K562 (cell line): ENCODE measurements around the gene ANXA7. TPM values are rescaled to one million over a fixed set of nuclear protein-coding genes. Genes with fewer than 3 reads are reported as not detected.

Source experiments
- AFF1 ChIP-seq, 2 experiments: fragments of 450-650 bp; IDR thresholded peaks; 2 replicates each; pipeline ENCODE4 v1.6.1; 2018; ENCODE audit warnings: mild to moderate bottlenecking in 2 of 2, low read depth in 1 of 2; ENCODE audit not compliant: partially characterized antibody in 2 of 2
- C11orf30 ChIP-seq: fragments of 450-650 bp; IDR thresholded peaks from 2 replicates; pipeline ENCODE4 v1.6.1; 2016; ENCODE audit warnings: low read depth, mild to moderate bottlenecking
- E2F5 ChIP-seq: sonication (generic); formaldehyde crosslinking; IDR thresholded peaks from 2 replicates; pipeline ENCODE4 v1.8.0; 2022; ENCODE audit warnings: mild to moderate bottlenecking, missing genetic modification reagents
- EHMT2 ChIP-seq: fragments of 450-650 bp; IDR thresholded peaks from 2 replicates; pipeline ENCODE4 v1.6.1; 2018; ENCODE audit warnings: antibody characterized with exemption
- ELF2 ChIP-seq: fragments of 250-450 bp; sonication (Bioruptor Pico); IDR thresholded peaks from 2 replicates; pipeline ENCODE4 v1.5.0; 2021; ENCODE audit warnings: mild to moderate bottlenecking
- MAZ ChIP-seq, 2 experiments: fragments of 450-650 bp in 1 of 2; sonication (generic) in 1 of 2; formaldehyde crosslinking; IDR thresholded peaks in 1 of 2; conservative IDR thresholded peaks in 1 of 2; 2 replicates each; pipeline versions ENCODE4 v1.4.0 to v1.5.0; 2020; ENCODE audit warnings: mild to moderate bottlenecking in 1 of 2, missing genetic modification reagents in 1 of 2
- MECOM ChIP-seq: fragments of 250-450 bp; sonication (Bioruptor Pico); IDR thresholded peaks from 2 replicates; pipeline ENCODE4 v1.8.0; 2022; ENCODE audit warnings: inconsistent platforms
- MIER1 ChIP-seq: fragments of 450-650 bp; IDR thresholded peaks from 2 replicates; pipeline ENCODE4 v1.6.1; 2016; ENCODE audit warnings: antibody characterized with exemption, mild to moderate bottlenecking, low read depth
- REST ChIP-seq, 2 experiments: fragments of 450-650 bp; formaldehyde crosslinking in 1 of 2; IDR thresholded peaks; 2 replicates each; pipeline versions ENCODE4 v1.4.0 to v1.6.1; 2014 to 2020; ENCODE audit warnings: mild to moderate bottlenecking in 2 of 2, borderline replicate concordance in 1 of 2, low read depth in 1 of 2
- ZBTB8A ChIP-seq: fragments of 450-650 bp; IDR thresholded peaks from 2 replicates; pipeline ENCODE4 v1.6.1; 2018; ENCODE audit warnings: mild to moderate bottlenecking, moderate library complexity; ENCODE audit not compliant: partially characterized antibody
- ZNF316 ChIP-seq: fragments of 450-650 bp; IDR thresholded peaks from 2 replicates; pipeline ENCODE4 v1.6.1; 2016
- polyA plus RNA-seq, 8 experiments: library from polyadenylated mRNA; depleted of rRNA in 4 of 8; stranded (reverse) in 5 of 8; unstranded in 3 of 8; fragments of >200 nt; fragmentation: Nextera tagmentation in 2 of 8; fragmentation: Illumina TruSeq in 1 of 8; extraction: Ambion mirVana in 2 of 8; extraction: Trizol in 1 of 8; gene quantifications; 2 replicates each; pipeline versions ENCODE4 v1.2.1 to v1.2.3, GENCODE V29; 2011 to 2014; ENCODE audit warnings: inconsistent platforms in 1 of 8, missing spikeins in 1 of 8
- total RNA-seq, 7 experiments: library from RNA; depleted of rRNA in 6 of 7; stranded (reverse); fragments of >200 nt in 6 of 7; fragmentation: Illumina TruSeq in 2 of 7; extraction: Trizol in 2 of 7; gene quantifications; 2 replicates each; pipeline versions ENCODE4 v1.2.1 to v1.2.3, GENCODE V29; 2011 to 2021; ENCODE audit warnings: low replicate concordance in 1 of 7
- TF ChIP-seq, protein P1 (sequence below): IDR thresholded peaks from 2 replicates; pipeline ENCODE4 v1.6.1; 2012; ENCODE audit warnings: low read depth, low read length, improper control_type of control experiment, borderline replicate concordance

The ANXA7 gene
- total and polyA plus RNA-seq, 9 of the 15 experiments (the other 6 are each of a cell fraction or from before 2014, with no cell fraction given): 81.6 to 157 (median 122) TPM

- peak; percentile 97 for TF ChIP-seq REST (IDR thresholded peaks at IDR 0.05; ENCODE audit: borderline replicate concordance)
- no peak for TF ChIP-seq REST (CRISPR knock-in tag; IDR thresholded peaks at IDR 0.05; ENCODE audit: low read depth)
- no peak for TF ChIP-seq E2F5 (CRISPR knock-in tag)
- TF ChIP-seq EHMT2: peak; percentile 94
- TF ChIP-seq C11orf30: peak; percentile 42; the same call in 1 of the 2 replicates
- TF ChIP-seq MAZ (CRISPR knock-in tag; conservative IDR thresholded peaks at IDR 0.05 in 1 of 2, IDR thresholded peaks at IDR 0.05 in 1 of 2): 0 out of 4 replicates have a peak, but pooled peaks of 1 of the 2 experiments have one; percentile 14
- peak; percentile 13; the same call in 1 of the 2 replicates for TF ChIP-seq ZNF316
- peak; percentile 90 for TF ChIP-seq MIER1
- TF ChIP-seq ZBTB8A: no peak
- TF ChIP-seq, protein P1, sequence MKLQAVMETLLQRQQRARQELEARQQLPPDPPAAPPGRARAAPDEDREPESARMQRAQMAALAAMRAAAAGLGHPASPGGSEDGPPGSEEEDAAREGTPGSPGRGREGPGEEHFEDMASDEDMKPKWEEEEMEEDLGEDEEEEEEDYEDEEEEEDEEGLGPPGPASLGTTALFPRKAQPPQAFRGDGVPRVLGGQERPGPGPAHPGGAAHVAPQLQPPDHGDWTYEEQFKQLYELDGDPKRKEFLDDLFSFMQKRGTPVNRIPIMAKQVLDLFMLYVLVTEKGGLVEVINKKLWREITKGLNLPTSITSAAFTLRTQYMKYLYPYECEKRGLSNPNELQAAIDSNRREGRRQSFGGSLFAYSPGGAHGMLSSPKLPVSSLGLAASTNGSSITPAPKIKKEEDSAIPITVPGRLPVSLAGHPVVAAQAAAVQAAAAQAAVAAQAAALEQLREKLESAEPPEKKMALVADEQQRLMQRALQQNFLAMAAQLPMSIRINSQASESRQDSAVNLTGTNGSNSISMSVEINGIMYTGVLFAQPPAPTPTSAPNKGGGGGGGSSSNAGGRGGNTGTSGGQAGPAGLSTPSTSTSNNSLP: peak; percentile 75; the same call in 1 of the 2 replicates
- TF ChIP-seq ELF2: no peak
- TF ChIP-seq MECOM: 0 out of 2 replicates have a peak, but pooled peaks have one; percentile 48
- peak in 1 of 2 experiments; percentile 35 for TF ChIP-seq AFF1 (IDR thresholded peaks at IDR 0.05; ENCODE audit: low read depth in 1 of 2, partially characterized antibody in 2 of 2)
Measured at GRCh38 chr10:73407495-73407894, 6.4 kb downstream of the ANXA7 start (continued).
